Hematopoietic multipotent progenitor cell treated with erythropoietin and hydrocortisone succinate and interleukin-3 and kit ligand, for 15 days (in vitro differentiated cells): Measurements from ENCODE around the gene MCTP2.
"Not testable (repeated sequence)": the region's sequence is repeated elsewhere in the genome, so short reads cannot be mapped to it uniquely, and the experiment has no call there.

Experiments used
- DNase-seq: peaks from one replicate; pipeline ENCODE4 v3.0.0-alpha.2; 2015; ENCODE audit warnings: low spot score

The MCTP2 gene

GRCh38 chr15:94236608-94237007, 5.2 kb downstream of the MCTP2 start:
- DNase-seq, result no peak

GRCh38 chr15:94237903-94238302, 6.5 kb downstream of the MCTP2 start:
- no peak for DNase-seq

GRCh38 chr15:94238539-94239118, 7.3 kb downstream of the MCTP2 start:
- no peak for DNase-seq

GRCh38 chr15:94239474-94239873, 8.1 kb downstream of the MCTP2 start:
- DNase-seq, result no peak

DNA sequence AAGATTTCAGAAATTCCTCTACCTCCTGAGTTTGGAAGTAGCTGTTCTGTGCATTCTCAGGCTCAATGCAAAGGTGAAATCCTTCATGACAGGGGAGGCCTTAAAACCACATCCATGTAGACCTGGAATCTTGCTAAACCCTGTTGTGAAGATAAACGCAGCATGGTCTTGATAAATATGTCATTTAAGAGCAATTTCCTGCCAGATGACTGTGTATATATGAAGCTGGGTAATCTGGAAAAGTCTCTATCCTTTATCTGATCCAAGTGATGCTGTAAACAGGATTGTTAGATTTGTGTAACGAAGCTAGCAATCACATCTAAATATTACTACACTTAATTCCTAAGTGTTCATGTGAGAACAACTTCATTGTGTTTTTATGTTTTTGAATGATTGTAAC, 9.1 kb downstream of the MCTP2 start:
- DNase-seq, result no peak

DNA sequence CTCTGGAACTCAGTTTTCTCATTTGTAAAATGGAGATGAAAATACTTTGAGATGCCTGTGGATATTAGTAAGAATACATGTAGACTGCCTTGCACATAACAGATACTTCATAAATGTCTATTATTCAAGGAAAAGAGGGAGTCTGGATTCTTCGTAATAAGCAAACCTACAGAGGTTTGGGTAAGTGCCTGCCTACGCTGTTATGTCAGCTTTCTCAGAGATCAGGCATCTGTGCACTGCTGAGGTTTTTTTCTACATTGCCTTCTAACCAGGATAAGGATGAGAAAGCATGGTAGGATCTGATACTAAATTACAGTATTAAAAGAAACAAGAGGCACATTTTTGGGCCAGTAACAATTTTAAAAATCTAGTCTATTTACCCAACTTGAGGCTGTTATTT, 10.9 kb downstream of the MCTP2 start:
- DNase-seq, result no peak

DNA sequence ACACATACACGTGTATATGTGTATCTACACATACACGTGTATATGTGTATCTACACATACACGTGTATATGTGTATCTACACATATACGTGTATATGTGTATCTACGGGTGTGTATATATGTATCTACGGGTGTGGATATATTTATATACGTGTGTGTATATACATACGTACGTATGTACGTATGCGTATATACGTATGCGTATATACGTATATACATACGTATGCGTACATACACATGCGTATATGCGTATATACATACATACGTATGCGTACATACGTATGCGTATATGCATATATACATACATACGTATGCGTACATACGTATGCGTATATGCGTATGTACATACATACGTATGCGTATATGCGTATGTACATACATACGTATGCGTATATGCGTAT, 11.6 kb downstream of the MCTP2 start:
- not testable (repeated sequence) for DNase-seq

DNA sequence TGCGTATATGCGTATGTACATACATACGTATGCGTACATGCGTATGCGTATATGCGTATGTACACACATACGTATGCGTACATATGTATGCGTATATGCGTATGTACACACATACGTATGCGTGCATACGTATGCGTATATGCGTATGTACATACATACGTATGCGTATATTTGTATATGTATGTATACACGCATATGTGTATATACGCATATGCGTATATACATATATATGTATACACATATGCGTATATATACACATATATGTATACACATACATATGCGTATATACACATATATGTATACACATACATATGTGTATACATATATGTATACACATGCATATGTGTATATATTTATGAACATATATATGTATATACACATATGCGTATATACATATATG, 12.1 kb downstream of the MCTP2 start:
- DNase-seq, result no peak

DNA sequence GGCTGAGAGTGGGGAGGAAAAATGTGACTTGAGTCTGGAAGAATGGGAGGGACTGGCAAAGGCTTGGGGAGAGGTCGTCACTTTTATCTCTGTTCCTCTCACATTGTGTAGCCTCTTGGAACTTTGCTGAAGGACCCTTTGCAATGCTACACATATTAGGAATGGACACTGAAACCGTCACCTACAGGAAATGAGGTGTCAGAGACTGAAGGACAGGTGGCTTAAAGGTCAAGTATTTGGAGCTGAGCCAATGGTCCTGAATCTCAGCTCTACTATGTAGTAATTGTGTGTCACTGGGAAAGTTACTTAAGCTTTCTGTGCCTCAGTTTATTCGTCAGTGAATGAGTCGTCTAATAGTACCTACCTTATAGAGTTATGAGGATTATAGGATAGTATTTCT, 14.7 kb downstream of the MCTP2 start:
- DNase-seq, result no peak

- DNase-seq, result no peak
These were observed 16.7 kb downstream of the MCTP2 start for GRCh38 chr15:94247789-94248638.

GRCh38 chr15:94250801-94251200, 19.4 kb downstream of the MCTP2 start:
- DNase-seq, result peak; percentile 21

GRCh38 chr15:94252223-94252766, 20.9 kb downstream of the MCTP2 start:
- no peak for DNase-seq

DNA sequence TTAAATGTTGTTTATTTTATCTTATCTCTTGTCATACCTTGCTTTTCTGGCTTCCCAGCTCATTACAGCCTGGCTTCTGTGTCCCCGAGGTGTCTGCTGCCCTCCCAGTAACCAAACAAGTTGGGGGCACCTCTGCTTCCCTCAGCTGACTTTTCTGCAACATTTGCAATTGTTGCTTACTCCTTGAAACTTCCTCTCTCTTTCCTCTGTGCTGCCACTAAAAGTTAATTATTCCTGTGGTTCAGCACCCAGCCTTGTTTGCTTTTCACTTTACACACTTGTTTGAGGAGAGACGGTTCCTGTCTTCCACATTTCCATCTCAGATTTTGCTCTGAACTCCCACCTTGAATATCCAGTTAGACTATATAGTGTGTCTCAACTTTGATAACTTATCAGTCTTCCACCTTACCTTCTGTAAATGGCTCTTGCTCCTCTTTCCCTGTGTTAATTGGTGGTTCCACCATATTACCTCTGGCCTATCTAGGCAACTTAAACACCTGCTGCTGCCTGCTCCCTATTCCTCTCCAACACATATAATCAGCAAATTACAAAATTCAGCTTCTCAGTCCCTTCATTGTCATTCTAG, 21.6 kb downstream of the MCTP2 start:
- no peak for DNase-seq

DNA sequence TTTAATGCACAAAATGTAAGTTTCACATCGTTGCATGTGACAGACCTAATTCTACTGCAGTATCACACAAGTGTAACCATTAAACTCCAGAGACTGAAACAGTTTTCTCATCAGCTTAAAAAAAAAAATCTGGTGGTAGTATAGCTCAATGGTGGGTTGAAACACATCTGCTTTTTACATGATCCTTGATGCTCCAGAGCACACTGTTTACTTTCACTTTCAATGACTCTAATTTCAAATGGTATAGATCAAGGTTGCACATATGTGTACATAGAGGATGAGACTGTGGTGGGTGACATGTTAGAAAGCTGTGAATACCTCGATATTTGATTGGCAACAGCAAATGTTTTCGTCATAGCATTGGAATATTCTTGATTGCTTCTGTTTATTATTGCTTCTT, 22.4 kb downstream of the MCTP2 start:
- no peak for DNase-seq

DNA sequence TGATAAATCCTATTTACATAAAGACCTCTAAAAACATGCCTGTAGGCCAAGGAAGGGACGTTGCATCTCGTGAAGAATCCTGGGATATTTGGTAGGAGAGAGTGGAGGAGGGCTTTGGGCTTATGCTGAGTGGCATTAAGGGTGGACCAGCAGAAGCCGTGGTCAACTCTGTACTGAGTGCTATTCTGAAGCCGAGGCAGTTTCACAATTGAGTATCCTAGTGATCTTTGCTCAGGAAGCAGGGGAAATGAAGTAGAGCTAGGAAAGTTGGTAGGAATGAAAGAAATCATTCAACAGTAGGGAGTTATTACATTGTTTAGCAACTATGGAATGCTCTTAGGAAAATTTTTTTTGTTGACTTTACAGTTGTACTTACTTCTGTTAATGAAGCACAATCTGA, 24.2 kb downstream of the MCTP2 start:
- DNase-seq, result no peak

- no peak for DNase-seq
These were observed 25.1 kb downstream of the MCTP2 start for GRCh38 chr15:94256511-94256910.

GRCh38 chr15:94257776-94258175, 26.4 kb downstream of the MCTP2 start:
- not testable (repeated sequence) for DNase-seq

- DNase-seq, result no peak
These were observed 26.9 kb downstream of the MCTP2 start for GRCh38 chr15:94258246-94258645.

- no peak for DNase-seq
These were observed 27.9 kb downstream of the MCTP2 start for GRCh38 chr15:94259121-94259751.

GRCh38 chr15:94259863-94260262, 28.5 kb downstream of the MCTP2 start:
- DNase-seq, result no peak

DNA sequence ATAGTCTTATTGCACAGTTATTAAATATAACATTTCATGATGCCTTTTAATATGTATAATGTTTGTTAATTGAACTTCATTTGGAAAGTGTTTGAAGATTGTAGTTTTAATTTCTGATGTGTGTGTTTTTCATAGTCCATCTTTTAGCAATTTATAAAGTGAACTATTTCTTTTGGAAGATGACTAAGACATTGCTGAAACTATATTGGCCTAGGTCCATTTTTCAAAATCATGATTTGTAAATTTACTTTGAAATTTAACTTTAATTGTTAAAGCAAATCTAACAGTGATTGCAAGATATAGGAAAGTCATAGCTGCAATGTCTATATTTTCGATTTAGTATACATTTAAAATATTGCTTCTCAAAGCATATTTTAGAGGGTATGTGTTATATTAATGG, 30.8 kb downstream of the MCTP2 start:
- no peak for DNase-seq
